Left cardiac atrium (tissue), 4 donors: ENCODE data around the gene NPHS2. TPM values are rescaled to one million over a fixed set of nuclear protein-coding genes. Genes with fewer than 3 reads are reported as not detected.
"Not testable (repeated sequence)": the region's sequence is repeated elsewhere in the genome, so short reads cannot be mapped to it uniquely, and the experiment has no call there.

ENCODE experiments used
- ATAC-seq, 2 donors: fragments of 200-7000 bp; cut with Tn5 transposase; one replicate each; pipeline ENCODE4 v1.9.1; 2020; ENCODE audit warnings: mild to moderate bottlenecking in 2 of 2, moderate library complexity in 2 of 2
- DNase-seq: peaks from one replicate; pipeline ENCODE4 v3.0.0-alpha.2; 2020
- intact Hi-C, 2 donors: fragments of 100-400 bp; cut with DNase I; formaldehyde crosslinking; loops; one replicate each; pipeline versions ENCODE4 v1.14.1 to v1.15.1; 2022 to 2023
- total RNA-seq, 2 donors: library from RNA; stranded (reverse); fragmentation: NEBNext Ultra II Directional; extraction: Animal tissue kit (Norgen Biotek cat#: 25700); gene quantifications; one replicate each; pipeline ENCODE4 v1.2.1, GENCODE V29; 2021
- donor health status: DM: no; HTN: yes; CAD: no.
- donor health status: DM: no; HTN: yes; CAD: no; lungs with severe emphysema.
- donor health status: DM: yes; HTN: yes; CAD: no.
- donor health status: Dilated cardiomyopathy.

NPHS2 gene
- total RNA-seq, 2 donors from 2014 or later, result not detected

- no peak for ATAC-seq
- no peak for DNase-seq
- intact Hi-C loops, result no loop called here
These were observed 26.4 kb downstream of the NPHS2 start for GRCh38 chr1:179549368-179549700.

- DNase-seq, result no peak
- no peak for ATAC-seq
- intact Hi-C loops, result no loop called here
These were observed 26.9 kb downstream of the NPHS2 start for GRCh38 chr1:179548666-179549367.

GRCh38 chr1:179547021-179547535 lies 28.7 kb downstream of the NPHS2 start:
- intact Hi-C loops, result no loop called here
- DNase-seq (no peak), ATAC-seq (no peak)

GRCh38 chr1:179545321-179545720 lies 30.4 kb downstream of the NPHS2 start:
- intact Hi-C loops, result no loop called here

GRCh38 chr1:179541774-179542173 lies 34.0 kb downstream of the NPHS2 start:
- intact Hi-C loops, result no loop called here

More at GRCh38 chr1:179545321-179545720, 30.4 kb downstream of the NPHS2 start:
- ATAC-seq, result no peak
- no peak for DNase-seq

GRCh38 chr1:179530352-179530751 lies 45.4 kb downstream of the NPHS2 start:
- intact Hi-C loops, result no loop called here
- ATAC-seq, result no peak
- no peak for DNase-seq

More at GRCh38 chr1:179541774-179542173, 34.0 kb downstream of the NPHS2 start:
- ATAC-seq (no peak), DNase-seq (no peak)

GRCh38 chr1:179529482-179530195 lies 46.1 kb downstream of the NPHS2 start:
- no peak for ATAC-seq
- intact Hi-C loops, result no loop called here

GRCh38 chr1:179518544-179518943 lies 57.2 kb downstream of the NPHS2 start:
- ATAC-seq, intact Hi-C loops, DNase-seq: not testable (repeated sequence)

More at GRCh38 chr1:179529482-179530195, 46.1 kb downstream of the NPHS2 start:
- DNase-seq, result no peak

GRCh38 chr1:179516976-179517705 lies 58.6 kb downstream of the NPHS2 start:
- DNase-seq, result no peak
- no peak for ATAC-seq
- intact Hi-C loops, result no loop called here

GRCh38 chr1:179510038-179510437 lies 65.7 kb downstream of the NPHS2 start:
- intact Hi-C loops, result no loop called here
- DNase-seq, result no peak

GRCh38 chr1:179509384-179509783 lies 66.4 kb downstream of the NPHS2 start:
- intact Hi-C loops, result no loop called here
- ATAC-seq (no peak), DNase-seq (no peak)

More at GRCh38 chr1:179510038-179510437, 65.7 kb downstream of the NPHS2 start:
- ATAC-seq, result no peak

GRCh38 chr1:179506199-179506598 lies 69.5 kb downstream of the NPHS2 start:
- intact Hi-C loops, result no loop called here
- DNase-seq, result no peak
- ATAC-seq, result no peak

Other genes starting within 250 kb of the NPHS2 start
- under 1 TPM in 1 of 2 donors, not detected in 1; 0.44 TPM for gene AXDND1, start 210.0 kb downstream of the NPHS2 start, total RNA-seq
- under 1 TPM in 1 of 2 donors, not detected in 1; 0.12 TPM for gene TDRD5, start 15.9 kb upstream of the NPHS2 start, total RNA-seq
- gene FAM163A, start 167.3 kb upstream of the NPHS2 start, total RNA-seq, result under 1 TPM in 1 of 2 donors, not detected in 1; 0.27 TPM